CD14-positive monocyte (primary cell): Measurements from ENCODE around the gene SCAF11. TPM values are rescaled to one million over a fixed set of nuclear protein-coding genes. Genes with fewer than 3 reads are reported as not detected.

Experiments used
- DNase-seq, 3 donors: peaks; one replicate each; pipeline ENCODE4 v3.0.0-alpha.2; 2011 to 2022
- H2AFZ ChIP-seq: 2 replicates; pipeline ENCODE4 v1.6.0; 2012; ENCODE audit warnings: mild to moderate bottlenecking, low read depth, low read length, inconsistent platforms; ENCODE audit not compliant: insufficient read depth, poor library complexity, severe bottlenecking
- H3K27ac ChIP-seq, 2 donors: 1 replicate in 1 of 2; 2 replicates in 1 of 2; pipeline ENCODE4 v1.5.1; 2012 to 2013; ENCODE audit warnings: low read length in 2 of 2, control low read depth in 1 of 2, inconsistent platforms in 1 of 2, low read depth in 1 of 2, mild to moderate bottlenecking in 1 of 2
- H3K27me3 ChIP-seq, 2 donors: one replicate each; pipeline versions ENCODE4 v1.6.0 to v1.6.1; 2011 to 2013; ENCODE audit warnings: low read length in 2 of 2; ENCODE audit not compliant: control insufficient read depth in 2 of 2, insufficient read depth in 2 of 2
- H3K36me3 ChIP-seq, 2 donors: replicated peaks in 1 of 2; 1 replicate in 1 of 2; 2 replicates in 1 of 2; pipeline versions ENCODE4 v1.5.1 to v1.6.1; 2012 to 2013; ENCODE audit warnings: low read length in 2 of 2, control low read depth in 1 of 2, inconsistent platforms in 1 of 2, mild to moderate bottlenecking in 1 of 2; ENCODE audit not compliant: insufficient read depth in 2 of 2, control insufficient read depth in 1 of 2
- H3K4me1 ChIP-seq, 2 donors: 1 replicate in 1 of 2; 2 replicates in 1 of 2; pipeline versions ENCODE4 v1.5.1 to v1.6.1; 2012 to 2013; ENCODE audit warnings: low read length in 2 of 2, control low read depth in 1 of 2, inconsistent platforms in 1 of 2, mild to moderate bottlenecking in 1 of 2, moderate library complexity in 1 of 2; ENCODE audit not compliant: insufficient read depth in 2 of 2, control insufficient read depth in 1 of 2
- H3K4me2 ChIP-seq: replicated peaks from 2 replicates; pipeline ENCODE3; 2012; ENCODE audit warnings: low read length, moderate library complexity, mild to moderate bottlenecking; ENCODE audit not compliant: poor library complexity, severe bottlenecking; ENCODE audit errors: extremely low read depth
- H3K4me3 ChIP-seq, 3 experiments: fragments of 200-600 bp in 1 of 3; sonication (generic) in 1 of 3; replicated peaks in 1 of 3; 1 replicate in 2 of 3; 2 replicates in 1 of 3; pipeline ENCODE4 v1.5.1; 2011 to 2013; ENCODE audit warnings: low read length in 3 of 3, mild to moderate bottlenecking in 3 of 3, control low read depth in 2 of 3, low read depth in 2 of 3, inconsistent platforms in 1 of 3, moderate library complexity in 1 of 3
- H3K79me2 ChIP-seq: 2 replicates; pipeline ENCODE4 v1.6.0; 2012; ENCODE audit warnings: mild to moderate bottlenecking, control low read depth, inconsistent platforms, low read length, moderate library complexity; ENCODE audit not compliant: insufficient read depth
- H3K9ac ChIP-seq: 2 replicates; pipeline ENCODE4 v1.6.0; 2017; ENCODE audit warnings: low read length, mild to moderate bottlenecking; ENCODE audit not compliant: insufficient read depth, poor library complexity, severe bottlenecking
- H3K9me3 ChIP-seq, 2 donors: replicated peaks in 1 of 2; 1 replicate in 1 of 2; 2 replicates in 1 of 2; pipeline versions ENCODE4 v1.5.1 to v1.6.1; 2012 to 2013; ENCODE audit warnings: low read length in 2 of 2, control low read depth in 1 of 2; ENCODE audit not compliant: control insufficient read depth in 1 of 2, insufficient read depth in 1 of 2
- H4K20me1 ChIP-seq: 2 replicates; pipeline ENCODE4 v1.6.0; 2012; ENCODE audit warnings: mild to moderate bottlenecking, low read length, control low read depth, moderate library complexity; ENCODE audit not compliant: insufficient read depth
- H3K27ac Mint-ChIP-seq, 7 donors: one replicate each; pipeline ENCODE4 v1.8.0; 2020; ENCODE audit warnings: mild to moderate bottlenecking in 7 of 7, mixed read lengths in 7 of 7, moderate library complexity in 6 of 7, inconsistent platforms in 2 of 7
- H3K27me3 Mint-ChIP-seq, 3 donors: one replicate each; pipeline ENCODE4 v1.8.0; 2021 to 2022; ENCODE audit warnings: low read depth in 3 of 3, mild to moderate bottlenecking in 3 of 3, mixed read lengths in 3 of 3, moderate library complexity in 3 of 3, inconsistent platforms in 1 of 3
- H3K36me3 Mint-ChIP-seq, 2 donors: one replicate each; pipeline ENCODE4 v1.8.0; 2020; ENCODE audit warnings: mixed read lengths in 2 of 2, inconsistent platforms in 1 of 2, mild to moderate bottlenecking in 1 of 2
- H3K4me1 Mint-ChIP-seq: one replicate; pipeline ENCODE4 v1.8.0; 2020; ENCODE audit warnings: mild to moderate bottlenecking, mixed read lengths
- H3K4me3 Mint-ChIP-seq, 2 donors: one replicate each; pipeline ENCODE4 v1.8.0; 2020; ENCODE audit warnings: mild to moderate bottlenecking in 2 of 2, mixed read lengths in 2 of 2, moderate library complexity in 1 of 2
- H3K9me3 Mint-ChIP-seq, 7 donors: one replicate each; pipeline ENCODE4 v1.8.0; 2020 to 2022; ENCODE audit warnings: mixed read lengths in 7 of 7, mild to moderate bottlenecking in 6 of 7, moderate library complexity in 6 of 7, inconsistent platforms in 2 of 7
- CTCF ChIP-seq: fragments of 200-600 bp; IDR thresholded peaks from one replicate; pipeline ENCODE4 v1.8.0; 2022; ENCODE audit warnings: antibody characterized with exemption, mild to moderate bottlenecking
- WGBS: methylation state at CpG from one replicate; pipeline ENCODE4 v1.1.5; 2013; ENCODE audit warnings: missing lambda C conversion rate; ENCODE audit not compliant: insufficient coverage; 5-methylcytosine and 5-hydroxymethylcytosine counted together
- intact Hi-C, 2 donors: fragments of 100-400 bp; cut with micrococcal nuclease; formaldehyde crosslinking; loops; one replicate each; pipeline versions ENCODE4 v1.15.0 to v1.15.1; 2023
- polyA plus RNA-seq, 3 donors: library from polyadenylated mRNA; depleted of rRNA in 1 of 3; unstranded in 2 of 3; stranded (reverse) in 1 of 3; fragments of 300-500 nt in 2 of 3; fragments of >200 nt in 1 of 3; fragmentation: Illumina TruSeq in 2 of 3; gene quantifications; 1 replicate in 2 of 3; 2 replicates in 1 of 3; pipeline ENCODE4 v1.2.3, GENCODE V29; 2012 to 2021

SCAF11 gene
- polyA plus RNA-seq, 3 donors: 32.6 to 73.4 (median 56.1) TPM

DNA sequence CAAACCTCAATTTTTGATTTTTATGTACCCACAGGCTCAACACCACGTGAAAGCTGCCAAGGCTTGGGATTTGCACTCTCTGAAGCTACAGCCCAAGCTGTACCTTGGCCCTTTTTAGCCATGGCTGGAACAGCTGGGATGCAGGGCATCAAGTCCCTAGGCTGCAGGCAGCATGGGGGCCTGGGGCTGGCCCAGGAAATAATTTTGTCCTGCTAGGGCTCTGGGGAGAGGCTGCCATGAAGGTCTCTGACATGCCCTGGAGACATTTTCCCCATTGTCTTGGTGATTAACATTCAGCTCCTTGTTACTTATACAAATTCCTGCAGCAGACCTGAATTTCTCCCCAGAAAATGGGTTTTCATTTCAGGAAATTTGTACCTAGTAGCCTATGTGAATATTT, 103.7 kb downstream of the SCAF11 start:
- Histone ChIP-seq H3K4me2 (no peak overlapping the region), H3K9me3 (peaks cover 5 to 18% of the 10 kb centered on the region in 2 donors), H2AFZ (no peak overlapping the region), H3K9ac (no peak overlapping the region), H3K27ac (no peak overlapping the region), H3K27me3 (no peaks in the 10 kb centered on the region), H3K36me3 (peaks cover 27 to 55% of the 10 kb centered on the region in 2 donors), H4K20me1 (no peaks in the 10 kb centered on the region), H3K4me3 (no peak overlapping the region), H3K79me2 (no peaks in the 10 kb centered on the region), H3K4me1 (no peaks in the 10 kb centered on the region)
- H3K9me3 Mint-ChIP-seq: peaks cover 4 to 11% (median 9%) of the 10 kb centered on the region in 7 donors
- no peak for TF ChIP-seq CTCF
- H3K27ac Mint-ChIP-seq: no peak overlapping the region
- no CpG with 5 or more reads among the region's 1 CpG for WGBS
- no peaks in the 10 kb centered on the region for H3K27me3 Mint-ChIP-seq
- intact Hi-C loops: no loop called here
- no peaks in the 10 kb centered on the region for H3K4me1 Mint-ChIP-seq
- H3K36me3 Mint-ChIP-seq: peaks cover 30 to 52% of the 10 kb centered on the region in 2 donors
- H3K4me3 Mint-ChIP-seq: no peak overlapping the region
- DNase-seq: no peak

GRCh38 chr12:45883187-45883586, 107.2 kb downstream of the SCAF11 start:
- H3K36me3 Mint-ChIP-seq: peaks cover 50 to 69% of the 10 kb centered on the region in 2 donors
- H3K27ac ChIP-seq: no peak overlapping the region
- H3K27me3 ChIP-seq: no peaks in the 10 kb centered on the region
- H3K9ac ChIP-seq: no peak overlapping the region
- peaks cover 4 to 11% (median 9%) of the 10 kb centered on the region in 7 donors for H3K9me3 Mint-ChIP-seq
- no peak overlapping the region for H2AFZ ChIP-seq
- no peaks in the 10 kb centered on the region for H3K27me3 Mint-ChIP-seq
- TF ChIP-seq CTCF: no peak
- no peak overlapping the region for H3K27ac Mint-ChIP-seq
- H3K36me3 ChIP-seq: peaks cover 31 to 77% of the 10 kb centered on the region in 2 donors
- H3K4me3 ChIP-seq: no peak overlapping the region
- no peak overlapping the region for H3K4me3 Mint-ChIP-seq
- WGBS: no CpG with 5 or more reads among the region's 1 CpG
- H4K20me1 ChIP-seq: no peaks in the 10 kb centered on the region
- no peak overlapping the region for H3K4me2 ChIP-seq
- H3K79me2 ChIP-seq: no peaks in the 10 kb centered on the region
- H3K4me1 ChIP-seq: no peaks in the 10 kb centered on the region
- intact Hi-C loops: no loop called here
- H3K9me3 ChIP-seq: peaks cover 5 to 18% of the 10 kb centered on the region in 2 donors
- no peak for DNase-seq
- H3K4me1 Mint-ChIP-seq: no peaks in the 10 kb centered on the region
